Coronary artery (tissue), 2 donors: ENCODE results near the gene ACOT7.

ENCODE experiments used
- DNase-seq: peaks from one replicate; pipeline ENCODE4 v3.0.0-alpha.2; 2017; ENCODE audit warnings: low spot score
- H3K27ac ChIP-seq, 2 donors: fragments of 200-600 bp; sonication (generic); one replicate each; pipeline ENCODE4 v1.5.1; 2016 to 2019
- H3K4me3 ChIP-seq: fragments of 200-600 bp; sonication (generic); 2 replicates; pipeline ENCODE4 v1.5.1; 2016; ENCODE audit warnings: mild to moderate bottlenecking, moderate library complexity
- CTCF ChIP-seq: fragments of 200-600 bp; sonication (generic); IDR thresholded peaks from one replicate; pipeline ENCODE4 v1.5.1; 2019; ENCODE audit warnings: antibody characterized with exemption

The ACOT7 gene

GRCh38 chr1:6389971-6390370 is 3.6 kb downstream of the ACOT7 start:
- Histone ChIP-seq H3K27ac (no peak overlapping the region), H3K4me3 (no peak overlapping the region)
- DNase-seq, result no peak
- TF ChIP-seq CTCF, result no peak

GRCh38 chr1:6386371-6386949 is 7.1 kb downstream of the ACOT7 start:
- no peak for DNase-seq
- no peak overlapping the region for H3K4me3 ChIP-seq
- no peak for TF ChIP-seq CTCF
- no peak overlapping the region for H3K27ac ChIP-seq

- DNase-seq, result no peak
- TF ChIP-seq CTCF, result no peak
- Histone ChIP-seq H3K4me3 (peak overlapping the region; percentile 26), H3K27ac (peak overlapping the region; percentile 46 to 78)
Measured at GRCh38 chr1:6385488-6386191, 7.9 kb downstream of the ACOT7 start.

GRCh38 chr1:6384962-6385361 is 8.6 kb downstream of the ACOT7 start:
- H3K27ac ChIP-seq, result peak overlapping the region; percentile 46 to 78
- TF ChIP-seq CTCF, result no peak
- H3K4me3 ChIP-seq, result peak overlapping the region; percentile 26
- DNase-seq, result no peak

GRCh38 chr1:6384135-6384534 is 9.4 kb downstream of the ACOT7 start:
- no peak overlapping the region for H3K4me3 ChIP-seq
- no peak for TF ChIP-seq CTCF
- no peak overlapping the region for H3K27ac ChIP-seq
- DNase-seq, result no peak

- Histone ChIP-seq H3K4me3 (no peak overlapping the region), H3K27ac (no peak overlapping the region)
- no peak for TF ChIP-seq CTCF
- DNase-seq, result no peak
Measured at GRCh38 chr1:6380037-6380436, 13.5 kb downstream of the ACOT7 start.
